Activated CD8-positive, alpha-beta memory T cell treated with anti-CD3 and anti-CD28 coated beads for 36 hours (primary cell): Measurements from ENCODE around the gene SLCO4A1. TPM values are rescaled to one million over a fixed set of nuclear protein-coding genes. Genes with fewer than 3 reads are reported as not detected.

Experiments
- CTCF ChIA-PET: fragments of 350-600 bp; sonication (Branson Sonifier 250); formaldehyde crosslinking; loops from one replicate; lab custom pipeline; 2021; ENCODE audit warnings: antibody characterized with exemption; lab: Charles Lee
- POLR2A ChIA-PET: fragments of 350-600 bp; sonication (Branson Sonifier 250); formaldehyde crosslinking; loops from one replicate; lab custom pipeline; 2021; ENCODE audit warnings: antibody characterized with exemption; lab: Charles Lee
- total RNA-seq, 2 experiments: library from RNA; stranded (reverse); gene quantifications; one replicate each; pipeline ENCODE4 v1.2.3, GENCODE V29; 2021

The SLCO4A1 gene
- total RNA-seq, 2 experiments from 2014 or later = 60.9 to 65.4 TPM

DNA sequence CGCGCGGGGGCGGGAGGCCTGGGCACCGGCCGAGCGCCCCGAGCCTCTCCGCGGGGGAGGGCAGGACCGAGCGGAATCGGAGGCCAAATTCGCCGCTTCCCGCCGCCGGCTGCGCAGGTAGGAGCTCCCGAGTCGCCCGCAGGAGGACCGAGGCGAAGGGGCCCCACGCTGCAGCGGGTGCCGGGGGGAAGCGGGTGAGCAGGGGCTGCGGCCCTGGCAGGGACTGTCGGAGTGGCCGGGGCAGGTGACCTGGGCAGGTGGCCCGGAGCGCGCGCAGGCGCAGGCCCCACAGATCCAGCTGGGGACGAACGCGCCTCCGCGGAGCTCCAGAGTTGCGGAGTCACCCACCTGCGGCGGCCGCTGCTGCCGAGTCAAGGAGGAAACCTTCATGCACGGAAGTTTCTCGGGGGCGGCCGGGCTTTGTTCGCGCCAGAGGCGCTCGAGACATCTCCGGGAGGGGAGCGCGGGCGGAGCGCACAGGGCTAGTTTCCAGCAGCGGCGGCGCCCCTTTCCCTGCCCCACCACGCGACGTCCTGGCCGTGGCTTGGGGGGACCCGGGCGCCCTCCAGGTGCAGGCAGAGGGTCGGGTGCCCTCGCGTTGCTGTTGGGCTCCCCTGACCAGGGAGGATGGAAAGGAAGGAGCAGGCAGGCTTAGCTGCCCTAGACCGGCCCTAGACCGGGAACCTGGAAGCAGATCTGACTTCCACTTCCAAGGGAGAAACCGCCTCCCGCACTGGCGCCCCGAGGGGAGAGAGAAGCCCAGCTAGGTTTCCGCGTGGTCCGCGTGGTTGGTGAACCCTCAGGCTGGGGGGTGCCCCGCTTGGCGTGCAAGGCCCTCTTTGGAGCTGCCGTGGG lies 590 bp downstream of the SLCO4A1 start:
- ChIA-PET CTCF (interaction anchor here (0.6 to 1.7 kb wide), 8 partner anchors 8 to 232 kb away, joined by 3 to 5 read pairs (median 3); no protein-coding TSS in a partner anchor), POLR2A (interaction anchor here (0.5 to 2.3 kb wide), 7 partner anchors 9 to 255 kb away, joined by 3 to 12 read pairs (median 7); no protein-coding TSS in a partner anchor)

DNA sequence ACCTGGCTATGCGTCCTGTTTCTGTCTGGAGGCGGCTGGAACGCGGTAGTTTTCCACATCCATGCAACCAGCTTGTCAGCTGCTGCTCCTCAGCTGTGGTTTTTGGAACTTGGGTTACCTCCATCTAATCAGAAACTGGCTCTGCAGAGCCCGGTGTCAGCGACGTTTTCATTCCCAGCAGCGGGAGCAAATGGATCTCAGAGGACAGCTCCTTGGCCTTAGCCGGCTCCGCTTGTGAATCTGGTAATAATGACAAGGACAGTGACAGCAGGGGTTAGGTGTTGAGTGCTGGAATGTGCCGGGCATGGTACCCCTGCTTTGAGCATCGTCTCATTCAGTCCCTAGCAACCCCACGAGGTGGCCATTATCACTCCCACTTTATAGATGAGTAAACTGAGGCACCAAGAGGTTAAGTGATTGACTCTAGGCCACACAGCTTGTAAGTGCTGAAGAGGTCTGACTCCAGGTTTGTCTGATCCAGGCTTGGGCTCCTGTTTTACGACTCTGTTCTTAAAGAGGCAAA lies 1.3 kb downstream of the SLCO4A1 start:
- CTCF ChIA-PET = interaction anchor here (1.2 kb wide), 1 partner anchor 136 kb away, joined by 3 read pairs; no protein-coding TSS in a partner anchor
- POLR2A ChIA-PET = interaction anchor here (2.2 to 2.3 kb wide), 2 partner anchors 8 to 20 kb away, joined by 11 to 12 read pairs; no protein-coding TSS in a partner anchor

GRCh38 chr20:62644044-62644795 lies 1.9 kb downstream of the SLCO4A1 start:
- CTCF ChIA-PET = interaction anchor here (0.8 to 1.2 kb wide), 2 partner anchors 135 to 164 kb away, joined by 3 read pairs; no protein-coding TSS in a partner anchor
- POLR2A ChIA-PET = interaction anchor here (2.2 to 2.3 kb wide), 2 partner anchors 8 to 21 kb away, joined by 11 to 12 read pairs; no protein-coding TSS in a partner anchor

DNA sequence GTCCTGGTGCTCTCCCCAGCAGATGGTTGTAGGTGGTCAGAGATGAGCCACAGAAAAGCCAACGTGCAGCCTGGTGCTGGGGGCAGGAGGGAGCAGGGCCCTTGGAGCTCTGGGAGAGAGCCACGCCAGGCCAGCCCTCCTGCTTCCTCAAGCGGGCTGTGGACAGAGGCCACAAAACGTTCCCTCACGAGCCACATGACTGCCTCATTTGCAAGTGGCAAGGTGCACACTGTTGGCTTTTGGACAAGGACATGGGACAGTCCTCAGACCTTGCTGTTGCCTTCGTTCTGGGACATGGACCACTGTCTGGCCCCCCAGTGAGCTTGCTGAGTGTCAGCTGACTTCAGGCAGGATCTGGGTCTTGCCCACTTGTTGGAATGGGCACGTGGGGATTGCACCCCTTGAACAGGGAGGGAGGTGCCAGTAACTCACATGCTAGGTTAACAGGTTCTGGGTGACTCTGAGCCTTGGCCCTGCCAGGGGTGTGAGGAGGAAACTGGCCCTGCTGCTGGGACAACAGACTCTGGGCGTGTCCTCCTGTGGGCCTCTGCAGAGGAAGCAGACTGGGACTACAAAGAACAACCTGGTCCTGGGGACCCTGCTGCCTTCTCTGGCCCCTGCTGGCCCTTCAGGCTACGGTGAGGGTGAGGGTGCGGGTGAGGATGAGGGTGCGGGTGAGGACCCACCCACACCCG lies 2.6 kb downstream of the SLCO4A1 start:
- POLR2A ChIA-PET = no interaction called here
- CTCF ChIA-PET = interaction anchor here (0.8 to 1.2 kb wide), 2 partner anchors 135 to 163 kb away, joined by 3 read pairs; no protein-coding TSS in a partner anchor

- POLR2A ChIA-PET = no interaction called here
Measured at GRCh38 chr20:62645613-62646012, 3.3 kb downstream of the SLCO4A1 start.

DNA sequence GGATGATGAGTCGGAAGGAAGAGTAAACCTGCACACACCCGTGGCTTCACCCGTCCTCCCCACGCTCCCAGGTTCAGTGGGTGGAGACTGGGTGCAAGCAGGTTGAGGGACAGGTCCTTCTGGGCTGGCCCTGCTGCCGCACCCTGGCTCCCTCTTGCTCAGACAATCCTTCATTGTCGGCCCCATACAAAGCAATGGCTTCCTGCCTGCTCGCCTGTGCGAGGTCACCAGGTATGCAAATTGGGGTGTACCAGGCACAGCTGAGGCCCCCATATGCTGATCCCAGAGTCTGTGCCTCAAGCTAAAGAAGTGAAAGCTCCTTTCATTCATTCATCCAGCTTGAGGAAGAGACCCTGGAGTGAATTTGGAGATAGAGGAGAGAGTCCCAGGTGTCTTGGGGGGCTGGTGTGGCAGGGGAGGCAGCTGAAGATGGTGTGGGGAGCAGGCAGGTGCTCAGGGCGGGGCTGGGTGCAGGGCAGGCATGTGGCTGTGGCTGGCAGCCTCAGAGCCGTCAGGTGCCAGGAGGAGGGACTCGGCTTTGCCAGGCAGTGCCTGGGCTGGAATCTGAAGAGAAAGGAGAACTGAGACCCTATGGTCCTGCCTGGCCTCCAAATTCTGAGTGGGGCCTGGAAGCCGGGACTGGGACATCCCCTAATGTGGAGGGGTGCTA lies 4.7 kb downstream of the SLCO4A1 start:
- CTCF ChIA-PET = interaction anchor here (1.1 kb wide), 1 partner anchor 198 kb away, joined by 3 read pairs; no protein-coding TSS in a partner anchor

More at GRCh38 chr20:62645613-62646012, 3.3 kb downstream of the SLCO4A1 start:
- CTCF ChIA-PET = no interaction called here

GRCh38 chr20:62647521-62648317 lies 5.4 kb downstream of the SLCO4A1 start:
- ChIA-PET CTCF (interaction anchor here (1.1 kb wide), 1 partner anchor 198 kb away, joined by 3 read pairs; no protein-coding TSS in a partner anchor), POLR2A (no interaction called here)

More for the DNA sequence above, 4.7 kb downstream of the SLCO4A1 start:
- POLR2A ChIA-PET = no interaction called here

- CTCF ChIA-PET = no interaction called here
- POLR2A ChIA-PET = no interaction called here
Measured at GRCh38 chr20:62648318-62648995, 6.2 kb downstream of the SLCO4A1 start.

- ChIA-PET CTCF (no interaction called here), POLR2A (interaction anchor here (0.6 kb wide), 1 partner anchor 173 kb away, joined by 3 read pairs; no protein-coding TSS in a partner anchor)
Measured at GRCh38 chr20:62649140-62649539, 6.8 kb downstream of the SLCO4A1 start.

- POLR2A ChIA-PET = interaction anchor here (1.0 to 1.9 kb wide), 3 partner anchors 8 to 287 kb away, joined by 3 to 11 read pairs (median 4); partner anchors contain the start of genes GID8 and SLCO4A1
- CTCF ChIA-PET = interaction anchor here (1.0 to 2.6 kb wide), 4 partner anchors 8 to 140 kb away, joined by 3 to 7 read pairs (median 4); partner anchors contain the start of gene SLCO4A1
Measured at GRCh38 chr20:62650551-62651284, 8.4 kb downstream of the SLCO4A1 start.

DNA sequence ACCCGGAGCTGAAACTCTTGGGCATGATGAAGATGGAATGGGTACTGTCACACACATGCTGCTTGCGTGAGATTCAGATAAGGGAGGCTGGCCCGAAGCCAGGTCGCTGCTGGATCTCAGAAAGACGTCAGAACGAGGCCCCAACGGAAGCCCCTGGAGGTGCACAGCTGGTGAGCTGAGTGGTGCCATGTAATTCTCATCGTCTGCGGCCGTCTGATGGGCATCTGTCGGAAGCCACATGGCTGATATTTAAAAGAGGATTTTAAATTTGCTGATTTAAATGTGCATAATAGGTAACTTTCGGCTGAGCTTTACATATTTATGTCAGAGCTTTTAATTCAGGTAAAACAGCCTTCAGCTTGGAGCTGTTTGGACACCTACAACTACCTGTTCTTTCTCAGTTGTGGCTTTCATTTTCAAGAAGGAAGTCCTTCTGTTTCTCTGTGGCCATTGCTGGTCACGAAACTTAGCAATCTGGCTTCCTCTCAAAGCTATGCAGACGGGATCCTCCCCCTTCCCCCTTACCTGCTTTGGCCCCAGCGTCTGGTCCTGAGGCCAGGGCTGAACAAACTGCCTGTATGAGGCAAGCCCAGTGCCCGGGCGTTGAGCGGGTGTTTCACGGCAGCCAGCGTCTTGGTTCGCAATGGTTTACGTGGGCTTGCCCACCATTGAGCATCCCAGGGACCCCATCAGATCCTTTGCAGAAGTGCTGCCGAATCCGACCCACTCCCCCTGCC lies 9.2 kb downstream of the SLCO4A1 start:
- ChIA-PET POLR2A (interaction anchor here (1.0 to 1.9 kb wide), 3 partner anchors 9 to 287 kb away, joined by 3 to 11 read pairs (median 4); partner anchors contain the start of genes GID8 and SLCO4A1), CTCF (interaction anchor here (1.0 to 2.6 kb wide), 4 partner anchors 9 to 140 kb away, joined by 3 to 7 read pairs (median 4); partner anchors contain the start of gene SLCO4A1)

- ChIA-PET POLR2A (interaction anchor here (1.9 kb wide), 1 partner anchor 10 kb away, joined by 11 read pairs; the partner anchor contains the start of gene SLCO4A1), CTCF (interaction anchor here (1.1 to 2.6 kb wide), 2 partner anchors 29 to 139 kb away, joined by 4 to 7 read pairs; no protein-coding TSS in a partner anchor)
Measured at GRCh38 chr20:62652041-62652893, 10.0 kb downstream of the SLCO4A1 start.

- ChIA-PET CTCF (interaction anchor here (2.6 kb wide), 1 partner anchor 30 kb away, joined by 7 read pairs; no protein-coding TSS in a partner anchor), POLR2A (interaction anchor here (1.9 kb wide), 1 partner anchor 10 kb away, joined by 11 read pairs; the partner anchor contains the start of gene SLCO4A1)
Measured at GRCh38 chr20:62652894-62653305, 10.6 kb downstream of the SLCO4A1 start.
